NCI-H748 (cell line): ENCODE data around the gene RASGRF2.

ENCODE experiments used
- DNase-seq: peaks from one replicate; lab custom pipeline; 2025; ENCODE audit not compliant: unreplicated experiment; lab: John Stamatoyannopoulos, UW

RASGRF2 gene

GRCh38 chr5:81194633-81195334 is 234.6 kb downstream of the RASGRF2 start:
- peak; percentile 87 for DNase-seq

GRCh38 chr5:81195335-81195929 is 235.3 kb downstream of the RASGRF2 start:
- DNase-seq = no peak

- no peak for DNase-seq
Measured at GRCh38 chr5:81202655-81203054, 242.5 kb downstream of the RASGRF2 start.

- DNase-seq = no peak
Measured at GRCh38 chr5:81203729-81204128, 243.6 kb downstream of the RASGRF2 start.

- no peak for DNase-seq
Measured at GRCh38 chr5:81204205-81204604, 244.0 kb downstream of the RASGRF2 start.

- DNase-seq = no peak
Measured at GRCh38 chr5:81205058-81205457, 244.9 kb downstream of the RASGRF2 start.

GRCh38 chr5:81207009-81207408 is 246.8 kb downstream of the RASGRF2 start:
- DNase-seq = no peak

GRCh38 chr5:81208904-81209303 is 248.7 kb downstream of the RASGRF2 start:
- DNase-seq = no peak

GRCh38 chr5:81209386-81209785 is 249.2 kb downstream of the RASGRF2 start:
- no peak for DNase-seq

- peak; percentile 86 for DNase-seq
Measured at GRCh38 chr5:81209869-81210493, 249.8 kb downstream of the RASGRF2 start.

- peak; percentile 95 for DNase-seq
Measured at GRCh38 chr5:81212211-81212751, 252.1 kb downstream of the RASGRF2 start.

GRCh38 chr5:81213070-81213469 is 252.9 kb downstream of the RASGRF2 start:
- DNase-seq = peak; percentile 54

GRCh38 chr5:81214848-81215247 is 254.7 kb downstream of the RASGRF2 start:
- DNase-seq = no peak

- no peak for DNase-seq
Measured at GRCh38 chr5:81216152-81216551, 256.0 kb downstream of the RASGRF2 start.

- no peak for DNase-seq
Measured at GRCh38 chr5:81219389-81219788, 259.2 kb downstream of the RASGRF2 start.

- DNase-seq = no peak
Measured at GRCh38 chr5:81222285-81222684, 262.1 kb downstream of the RASGRF2 start.

- DNase-seq = no peak
Measured at GRCh38 chr5:81225463-81225862, 265.3 kb downstream of the RASGRF2 start.

GRCh38 chr5:81226286-81226685 is 266.1 kb downstream of the RASGRF2 start:
- DNase-seq = no peak

GRCh38 chr5:81226949-81227348 is 266.8 kb downstream of the RASGRF2 start:
- DNase-seq = peak; percentile 9

- no peak for DNase-seq
Measured at GRCh38 chr5:81228084-81228483, 267.9 kb downstream of the RASGRF2 start.

GRCh38 chr5:81230416-81230815 is 270.3 kb downstream of the RASGRF2 start:
- DNase-seq = no peak

GRCh38 chr5:81232464-81233079 is 272.4 kb downstream of the RASGRF2 start:
- DNase-seq = no peak
